HG03097 (cell line): ENCODE data around the gene APBA3.
"Not testable (repeated sequence)": the region's sequence is repeated elsewhere in the genome, so short reads cannot be mapped to it uniquely, and the experiment has no call there.

Source experiments
- ATAC-seq: cut with Tn5 transposase; IDR thresholded peaks from one replicate; pipeline ENCODE4 v1.9.1; 2021; ENCODE audit not compliant: unreplicated experiment, low FRiP score

The APBA3 gene

GRCh38 chr19:3771906-3772455 is 10.5 kb upstream of the APBA3 start, which contains the start of gene RAX2:
RAX2 (minus strand) TSS chr19:3772228; CDS start chr19:3771742, 486 bp downstream.
- ATAC-seq = no peak

- no peak for ATAC-seq
These were observed 9.8 kb upstream of the APBA3 start for GRCh38 chr19:3771000-3771905.

DNA sequence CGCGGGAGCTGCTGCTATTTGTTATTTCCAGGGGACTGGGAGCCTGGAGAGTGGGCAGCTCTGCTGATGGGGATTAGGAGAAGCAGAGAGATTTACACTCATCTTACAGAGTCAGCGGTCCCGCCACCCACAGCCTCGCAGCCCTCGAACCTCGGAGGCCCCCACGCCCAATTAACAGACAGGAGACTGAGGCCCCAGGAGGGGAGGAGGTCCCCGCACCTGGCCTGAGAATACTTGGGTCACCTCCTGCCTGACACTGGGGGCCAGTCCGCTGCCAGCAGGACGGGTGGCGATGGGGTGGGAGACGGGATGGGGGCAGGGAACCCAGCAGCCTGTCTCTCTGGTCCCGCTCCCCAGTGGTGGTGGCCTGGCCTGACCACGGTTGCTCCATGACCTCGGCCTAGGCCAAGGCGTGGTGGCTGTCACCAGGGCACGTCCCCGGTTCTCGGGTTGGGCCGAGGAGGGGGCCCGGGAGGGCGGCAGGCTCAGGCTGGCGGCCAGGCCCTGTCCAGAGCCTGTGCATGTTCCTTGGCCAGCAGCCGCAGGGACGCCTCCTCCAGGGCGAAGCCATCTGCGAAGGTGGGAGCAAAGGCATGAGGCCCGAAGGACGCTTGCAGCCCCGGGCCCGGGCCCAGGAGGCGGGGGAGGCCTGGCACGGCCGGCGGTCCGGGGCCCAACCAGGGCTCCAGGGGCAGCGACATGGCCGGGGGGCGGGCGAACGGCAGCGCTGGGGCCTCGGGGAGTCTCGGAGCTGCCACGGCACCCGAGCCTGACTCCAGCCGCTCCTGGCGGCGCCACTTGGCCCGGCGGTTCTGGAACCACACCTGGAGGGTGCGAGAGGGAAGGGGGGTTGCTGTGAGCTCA is 8.9 kb upstream of the APBA3 start:
- ATAC-seq = no peak

- ATAC-seq = no peak
These were observed 8.0 kb upstream of the APBA3 start for GRCh38 chr19:3769494-3769893.

DNA sequence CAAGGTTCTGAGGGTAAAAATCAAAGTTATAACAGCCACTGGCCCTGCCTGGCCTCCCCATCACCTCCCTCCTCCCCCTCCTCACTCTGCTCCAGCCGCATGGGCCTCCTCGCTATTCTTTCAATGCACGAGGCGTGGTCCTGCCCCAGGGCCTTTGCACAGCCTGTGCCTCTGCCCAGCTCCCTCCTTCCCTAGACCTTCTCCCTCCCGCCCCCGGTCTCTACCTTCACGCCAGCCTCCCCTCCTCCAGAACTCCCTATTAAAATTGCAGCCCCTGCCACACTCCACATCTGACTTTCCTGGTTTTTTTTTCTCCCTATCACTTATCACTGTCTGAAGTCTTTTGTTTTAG is 7.2 kb upstream of the APBA3 start:
- ATAC-seq = no peak

- no peak for ATAC-seq
These were observed 6.7 kb upstream of the APBA3 start for GRCh38 chr19:3768015-3768747.

GRCh38 chr19:3767050-3767449 is 5.6 kb upstream of the APBA3 start:
- ATAC-seq = no peak

- ATAC-seq = no peak
These were observed 5.0 kb upstream of the APBA3 start for GRCh38 chr19:3766520-3766919.

- not testable (repeated sequence) for ATAC-seq
These were observed 4.3 kb upstream of the APBA3 start for GRCh38 chr19:3765757-3766156.

- ATAC-seq = no peak
These were observed 3.6 kb upstream of the APBA3 start for GRCh38 chr19:3765121-3765520.

GRCh38 chr19:3762501-3763459 is 1.3 kb upstream of the APBA3 start, which contains the start of gene MRPL54:
MRPL54 (plus strand) TSS chr19:3762682; CDS start chr19:3762701, 19 bp downstream.
- peak; percentile 62 for ATAC-seq

DNA sequence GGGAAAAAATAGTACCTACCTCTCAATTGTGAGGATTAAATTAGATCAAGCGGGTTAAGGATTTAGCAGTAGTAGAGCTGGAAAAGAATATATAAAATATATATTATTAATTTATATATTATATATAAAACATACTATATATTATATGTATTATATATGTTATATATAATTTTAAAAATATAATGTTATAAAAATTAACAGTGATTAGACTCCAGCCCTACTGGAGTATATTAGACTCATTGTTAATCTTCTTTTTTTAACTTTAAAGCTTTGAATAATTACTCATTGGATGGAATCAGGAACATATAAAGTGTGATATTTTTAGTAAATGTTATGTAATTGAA is 610 bp upstream of the APBA3 start:
- no peak for ATAC-seq

GRCh38 chr19:3760871-3761361 is 576 bp downstream of the APBA3 start:
- peak; percentile 1 for ATAC-seq

GRCh38 chr19:3759482-3760254 is 1.8 kb downstream of the APBA3 start:
- ATAC-seq = no peak

GRCh38 chr19:3758297-3758696 is 3.2 kb downstream of the APBA3 start:
- ATAC-seq = not testable (repeated sequence)

- ATAC-seq = not testable (repeated sequence)
These were observed 3.8 kb downstream of the APBA3 start for GRCh38 chr19:3757705-3758104.

- no peak for ATAC-seq
These were observed 7.7 kb downstream of the APBA3 start for GRCh38 chr19:3753631-3754410.

DNA sequence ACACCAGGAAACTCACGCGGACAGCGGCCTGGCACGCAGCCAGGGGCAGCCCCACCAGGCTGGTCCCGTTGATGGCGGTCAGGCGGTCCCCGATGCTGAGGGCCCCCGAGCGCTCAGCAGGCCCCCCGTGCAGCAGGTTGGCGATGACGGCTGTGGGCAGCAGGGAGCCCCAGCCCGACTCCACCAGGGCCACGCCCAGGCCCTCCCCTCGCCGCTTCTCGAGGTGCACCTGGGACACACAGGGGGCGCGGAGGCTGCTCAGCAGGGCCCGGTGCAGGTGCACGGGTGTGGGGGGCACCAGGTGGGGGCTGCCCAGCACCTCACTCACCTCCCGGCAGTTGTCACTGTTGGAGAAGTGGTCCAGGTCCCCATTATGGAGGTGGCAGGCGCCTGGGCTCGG is 9.0 kb downstream of the APBA3 start:
- no peak for ATAC-seq
